Body of pancreas (tissue), 4 donors: ENCODE results near the gene CAMTA1. TPM values are rescaled to one million over a fixed set of nuclear protein-coding genes. Genes with fewer than 3 reads are reported as not detected.

Experiments
- ATAC-seq: fragments of 150-250 bp; one replicate; pipeline ENCODE4 v1.9.1; 2016
- DNase-seq, 4 donors: peaks; one replicate each; pipeline ENCODE4 v3.0.0-alpha.2; 2019
- H3K27ac ChIP-seq, 4 donors: fragments of 200-600 bp; sonication (generic); 1 replicate in 3 of 4; 2 replicates in 1 of 4; pipeline versions ENCODE4 v1.5.1 to v1.6.1; 2016 to 2019; ENCODE audit warnings: mild to moderate bottlenecking in 1 of 4, mixed read lengths in 1 of 4, moderate library complexity in 1 of 4
- H3K27me3 ChIP-seq, 2 donors: fragments of 200-600 bp; sonication (generic); one replicate each; pipeline ENCODE4 v1.6.0; 2016; ENCODE audit warnings: mild to moderate bottlenecking in 1 of 2
- H3K36me3 ChIP-seq, 2 donors: fragments of 200-600 bp; sonication (generic); replicated peaks in 1 of 2; 2 replicates each; pipeline ENCODE4 v1.5.1; 2016; ENCODE audit warnings: low read depth in 2 of 2; ENCODE audit not compliant: insufficient read depth in 1 of 2
- H3K4me1 ChIP-seq: fragments of 200-600 bp; sonication (generic); one replicate; pipeline ENCODE4 v1.6.0; 2016
- H3K4me3 ChIP-seq, 2 donors: fragments of 200-600 bp; sonication (generic); 1 replicate in 1 of 2; 2 replicates in 1 of 2; pipeline ENCODE4 v1.5.1; 2016 to 2019
- H3K9me3 ChIP-seq, 3 donors: fragments of 200-600 bp; sonication (generic); 1 replicate in 2 of 3; 2 replicates in 1 of 3; pipeline ENCODE4 v1.5.1; 2016
- CTCF ChIP-seq, 7 experiments: fragments of 450-650 bp in 4 of 7; fragments of 200-600 bp in 3 of 7; sonication (generic) in 3 of 7; IDR thresholded peaks; one replicate each; pipeline ENCODE4 v1.5.1; 2016 to 2019; ENCODE audit warnings: antibody characterized with exemption in 7 of 7
- POLR2A ChIP-seq, 3 donors: fragments of 450-650 bp; IDR thresholded peaks; one replicate each; pipeline ENCODE4 v1.6.1; 2016; ENCODE audit warnings: antibody characterized with exemption in 3 of 3, mild to moderate bottlenecking in 2 of 3
- WGBS, 2 donors: methylation state at CpG; one replicate each; pipeline ENCODE4 v1.1.5; 2017; 5-methylcytosine and 5-hydroxymethylcytosine counted together
- intact Hi-C: fragments of 100-400 bp; cut with DNase I; formaldehyde crosslinking; loops from one replicate; pipeline ENCODE4 v1.15.1; 2023
- total RNA-seq, 2 donors: library from RNA; depleted of rRNA; stranded (reverse); fragments of >200 nt; gene quantifications; one replicate each; pipeline ENCODE4 v1.1.0, GENCODE V29; 2016

CAMTA1 gene
- total RNA-seq, 2 donors from 2014 or later, result 36.3 to 59.7 TPM

GRCh38 chr1:7256526-7256925 is 471.3 kb downstream of the CAMTA1 start:
- WGBS, 2 donors, result 84 to 87% methylated on average over 7 of the region's 7 CpGs
- H3K4me1 ChIP-seq, result no peaks in the 10 kb centered on the region
- no peak overlapping the region for H3K4me3 ChIP-seq
- H3K27ac ChIP-seq, result no peak overlapping the region
- intact Hi-C loops, result no loop called here
- H3K27me3 ChIP-seq, result no peaks in the 10 kb centered on the region
- H3K9me3 ChIP-seq, result no peaks in the 10 kb centered on the region
- no peak for ATAC-seq
- H3K36me3 ChIP-seq, result no peaks in the 10 kb centered on the region
- DNase-seq, result no peak
- TF ChIP-seq POLR2A (IDR thresholded peaks at IDR 0.05) (no peak), CTCF (IDR thresholded peaks at IDR 0.05) (no peak)

- intact Hi-C loops, result no loop called here
Observed at GRCh38 chr1:7257225-7257624, 472.0 kb downstream of the CAMTA1 start.

GRCh38 chr1:7258589-7259135 is 473.4 kb downstream of the CAMTA1 start:
- 69 to 75% methylated on average over 18 to 19 of the region's 19 CpGs for WGBS, 2 donors
- intact Hi-C loops, result no loop called here

More at GRCh38 chr1:7257225-7257624, 472.0 kb downstream of the CAMTA1 start:
- no peak overlapping the region for H3K4me3 ChIP-seq
- H3K36me3 ChIP-seq, result no peaks in the 10 kb centered on the region
- TF ChIP-seq POLR2A (IDR thresholded peaks at IDR 0.05), result no peak
- no peaks in the 10 kb centered on the region for H3K27me3 ChIP-seq
- no peaks in the 10 kb centered on the region for H3K4me1 ChIP-seq
- H3K9me3 ChIP-seq, result no peaks in the 10 kb centered on the region
- H3K27ac ChIP-seq, result no peak overlapping the region
- DNase-seq (no peak), ATAC-seq (no peak)
- 66 to 71% methylated on average over 10 of the region's 10 CpGs for WGBS, 2 donors

GRCh38 chr1:7259955-7260354 is 474.7 kb downstream of the CAMTA1 start:
- intact Hi-C loops, result no loop called here
- TF ChIP-seq CTCF (IDR thresholded peaks at IDR 0.05) (no peak), POLR2A (IDR thresholded peaks at IDR 0.05) (no peak)
- Histone ChIP-seq H3K9me3 (no peaks in the 10 kb centered on the region), H3K36me3 (no peaks in the 10 kb centered on the region), H3K27me3 (no peaks in the 10 kb centered on the region), H3K27ac (no peak overlapping the region), H3K4me3 (no peak overlapping the region), H3K4me1 (no peaks in the 10 kb centered on the region)
- no peak for ATAC-seq
- 75 to 82% methylated on average over 5 of the region's 5 CpGs for WGBS, 2 donors
- no peak for DNase-seq

More at GRCh38 chr1:7258589-7259135, 473.4 kb downstream of the CAMTA1 start:
- no peaks in the 10 kb centered on the region for H3K4me1 ChIP-seq
- no peak for ATAC-seq
- no peak for TF ChIP-seq POLR2A (IDR thresholded peaks at IDR 0.05)
- TF ChIP-seq CTCF (IDR thresholded peaks at IDR 0.05), result no peak
- H3K36me3 ChIP-seq, result no peaks in the 10 kb centered on the region
- H3K9me3 ChIP-seq, result no peaks in the 10 kb centered on the region
- H3K27me3 ChIP-seq, result no peaks in the 10 kb centered on the region
- no peak for DNase-seq
- H3K27ac ChIP-seq, result no peak overlapping the region
- no peak overlapping the region for H3K4me3 ChIP-seq

DNA sequence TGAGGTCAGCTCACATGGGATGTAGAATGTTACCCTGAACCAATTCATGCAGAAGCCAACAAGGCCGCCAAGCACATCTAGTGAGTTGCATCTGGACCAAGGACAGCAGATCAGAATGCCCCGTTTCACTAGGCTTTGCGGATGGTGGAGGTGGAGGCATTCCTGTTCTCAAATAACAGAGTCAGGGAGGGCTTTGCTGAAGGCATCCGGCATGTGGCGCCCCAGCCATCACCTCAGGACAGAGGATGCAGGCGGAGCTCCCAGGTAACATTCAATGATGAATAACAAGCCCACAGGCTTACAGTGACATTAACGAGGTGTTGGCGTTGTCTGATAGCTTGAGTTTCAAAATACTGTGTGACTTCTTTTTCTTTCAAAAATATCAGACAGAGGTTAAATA is 476.2 kb downstream of the CAMTA1 start:
- no peak for ATAC-seq
- WGBS, 2 donors, result 74 to 82% methylated on average over 6 to 8 of the region's 8 CpGs
- no peak overlapping the region for H3K4me3 ChIP-seq
- peaks cover 10% of the 10 kb centered on the region for H3K4me1 ChIP-seq
- H3K9me3 ChIP-seq, result no peaks in the 10 kb centered on the region
- H3K36me3 ChIP-seq, result no peaks in the 10 kb centered on the region
- intact Hi-C loops, result no loop called here
- DNase-seq, result no peak
- TF ChIP-seq CTCF (IDR thresholded peaks at IDR 0.05), result no peak
- H3K27me3 ChIP-seq, result no peaks in the 10 kb centered on the region
- no peak overlapping the region for H3K27ac ChIP-seq
